ENCODE results near the gene CD44. TPM values are rescaled to one million over a fixed set of nuclear protein-coding genes. Genes with fewer than 3 reads are reported as not detected.

The CD44 gene
- total and polyA plus RNA-seq, 10 of the 15 experiments (the other 5 are each of a cell fraction or from before 2014, with no cell fraction given): 57.1 to 293 (median 120) TPM

DNA sequence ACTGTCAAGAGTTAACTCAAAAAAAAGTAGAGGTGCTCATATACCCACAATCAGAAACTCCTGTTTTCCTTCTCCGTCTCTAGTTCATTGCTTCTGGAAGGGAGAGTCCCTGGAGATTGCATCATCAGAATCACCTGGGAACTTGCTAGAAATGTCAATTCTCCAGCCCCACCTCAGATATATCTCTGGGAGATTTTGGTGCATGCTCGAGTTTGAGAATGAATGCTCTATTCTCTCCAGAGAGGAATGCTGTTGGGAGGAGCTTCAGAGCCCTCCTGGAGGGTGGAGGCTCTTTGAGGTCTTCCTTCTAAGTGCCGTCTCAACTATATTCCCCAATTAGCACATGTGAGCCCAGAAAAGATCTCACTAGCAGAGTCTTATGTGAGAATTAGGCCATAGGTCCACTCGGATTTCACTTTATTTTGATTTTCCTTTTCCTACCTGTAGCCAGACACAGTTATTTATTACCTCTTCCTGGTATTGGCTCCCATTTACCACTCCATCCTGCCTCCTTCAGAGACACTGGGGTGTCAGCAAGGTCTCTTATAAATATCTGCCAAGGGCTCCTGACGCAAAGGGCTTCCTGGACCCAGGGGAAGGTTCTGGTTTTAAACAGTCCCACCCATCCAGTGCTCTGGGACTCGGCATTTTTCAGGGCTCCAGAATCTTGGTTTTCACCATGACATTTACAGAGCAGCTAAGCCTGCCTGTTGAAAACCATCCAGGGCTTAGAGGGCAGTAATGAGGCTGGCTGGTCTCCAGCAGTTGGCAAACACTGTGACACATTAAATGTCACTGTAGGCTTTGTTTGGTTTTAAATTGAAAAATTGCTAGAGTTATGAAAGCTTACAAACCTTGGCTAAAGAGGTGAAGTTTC lies 136.2 kb downstream of the CD44 start (continued):
- TF ChIP-seq, protein P1, sequence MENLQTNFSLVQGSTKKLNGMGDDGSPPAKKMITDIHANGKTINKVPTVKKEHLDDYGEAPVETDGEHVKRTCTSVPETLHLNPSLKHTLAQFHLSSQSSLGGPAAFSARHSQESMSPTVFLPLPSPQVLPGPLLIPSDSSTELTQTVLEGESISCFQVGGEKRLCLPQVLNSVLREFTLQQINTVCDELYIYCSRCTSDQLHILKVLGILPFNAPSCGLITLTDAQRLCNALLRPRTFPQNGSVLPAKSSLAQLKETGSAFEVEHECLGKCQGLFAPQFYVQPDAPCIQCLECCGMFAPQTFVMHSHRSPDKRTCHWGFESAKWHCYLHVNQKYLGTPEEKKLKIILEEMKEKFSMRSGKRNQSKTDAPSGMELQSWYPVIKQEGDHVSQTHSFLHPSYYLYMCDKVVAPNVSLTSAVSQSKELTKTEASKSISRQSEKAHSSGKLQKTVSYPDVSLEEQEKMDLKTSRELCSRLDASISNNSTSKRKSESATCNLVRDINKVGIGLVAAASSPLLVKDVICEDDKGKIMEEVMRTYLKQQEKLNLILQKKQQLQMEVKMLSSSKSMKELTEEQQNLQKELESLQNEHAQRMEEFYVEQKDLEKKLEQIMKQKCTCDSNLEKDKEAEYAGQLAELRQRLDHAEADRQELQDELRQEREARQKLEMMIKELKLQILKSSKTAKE (IDR thresholded peaks at IDR 0.05; ENCODE audit: low read depth, poor library complexity, severe bottlenecking): no peak
- no peak for TF ChIP-seq CBX3 (IDR thresholded peaks at IDR 0.05; ENCODE audit: borderline replicate concordance, low read depth)
- no peak for TF ChIP-seq BACH1 (IDR thresholded peaks at IDR 0.05; ENCODE audit: borderline replicate concordance)
- no peak for TF ChIP-seq MXI1 (IDR thresholded peaks at IDR 0.05; ENCODE audit: low read depth, low read length)
- TF ChIP-seq ATF7 (IDR thresholded peaks at IDR 0.05; ENCODE audit: low read depth): no peak
- TF ChIP-seq SIX5 (IDR thresholded peaks at IDR 0.05; ENCODE audit: low read depth, low read length, severe bottlenecking): no peak
- no peak for TF ChIP-seq BRCA1 (IDR thresholded peaks at IDR 0.05; ENCODE audit: low read depth, low read length)
- no peak for TF ChIP-seq JUND (IDR thresholded peaks at IDR 0.05; ENCODE audit: low read depth, low read length)

DNA sequence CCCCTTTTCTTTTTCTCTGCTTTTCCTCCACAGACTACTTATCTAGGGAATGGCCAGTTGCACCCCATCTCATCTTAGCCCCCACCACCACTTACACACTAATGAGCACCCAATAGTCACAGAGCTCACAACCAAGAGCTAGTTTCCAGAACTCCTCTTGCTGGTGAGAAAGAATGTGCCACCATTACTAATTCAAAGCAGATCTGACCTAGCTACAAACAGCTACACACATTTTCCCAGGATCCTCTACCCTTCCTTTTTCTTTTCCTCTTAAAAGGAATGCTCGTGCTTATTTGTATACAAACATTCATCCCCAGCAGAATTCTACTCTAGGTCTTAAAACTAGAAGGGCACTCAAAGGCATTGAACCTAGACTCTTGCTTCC lies 136.8 kb downstream of the CD44 start:
- Histone ChIP-seq H3K9ac (ENCODE audit: control insufficient read depth, insufficient read depth, low read length) (no peak overlapping the region), H2AFZ (ENCODE audit: control insufficient read depth, low read depth, low read length) (no peak overlapping the region), H3K27me3 (replicated peaks in 1 of 2; ENCODE audit: control insufficient read depth in 2 of 2, insufficient read depth in 2 of 2, low read length in 1 of 2) (no peaks in the 10 kb centered on the region), H3K4me3 (no peak overlapping the region), H4K20me1 (ENCODE audit: control insufficient read depth, insufficient read depth) (no peaks in the 10 kb centered on the region), H3K27ac (ENCODE audit: control insufficient read depth, insufficient read depth) (no peak overlapping the region), H3K9me3 (replicated peaks; ENCODE audit: control insufficient read depth, insufficient read depth, low read length) (no peaks in the 10 kb centered on the region; the same call in 2 of the 3 replicates), H3K79me2 (ENCODE audit: control insufficient read depth, insufficient read depth, low read length) (no peaks in the 10 kb centered on the region), H3K36me3 (ENCODE audit: control insufficient read depth in 2 of 2, insufficient read depth in 2 of 2, low read length in 1 of 2) (no peaks in the 10 kb centered on the region), H3K4me1 (ENCODE audit: control insufficient read depth, insufficient read depth, low read length) (peaks cover 22% of the 10 kb centered on the region), H3K4me2 (ENCODE audit: control insufficient read depth, insufficient read depth) (no peak overlapping the region)
- RAD21 ChIA-PET (ENCODE audit: unreplicated experiment): interaction anchor here (0.7 to 1.1 kb wide), 3 partner anchors 17 to 262 kb away, joined by 3 read pairs; no protein-coding TSS in a partner anchor
- POLR2A ChIA-PET: no interaction called here
- intact Hi-C loops (cut with micrococcal nuclease; ENCODE audit: unreplicated experiment): no loop called here
- DNase-seq (ENCODE audit: low read depth, low spot score) (no peak), FAIRE-seq (no peak), ATAC-seq (no peak)
- BruUV-seq (replicated peaks): no TSS peak
- WGBS (ENCODE audit: insufficient coverage, insufficient replicate concordance, low lambda C conversion rate, missing lambda C conversion rate): 43% methylated on average over 1 of the region's 1 CpG
- SMC1A ChIA-PET (ENCODE audit: uncharacterized antibody, unreplicated experiment): interaction anchor here (0.7 to 4.9 kb wide), 7 partner anchors 15 to 69 kb away, joined by 3 to 23 read pairs (median 4); no protein-coding TSS in a partner anchor
- CTCF ChIA-PET: interaction anchor here (0.8 to 1.6 kb wide), 4 partner anchors 16 to 273 kb away, joined by 3 to 6 read pairs (median 3); no protein-coding TSS in a partner anchor
- in situ Hi-C loops (cut with MboI): no loop called here
- TF ChIP-seq ETV6 (conservative IDR thresholded peaks at IDR 0.05 in 1 of 2, IDR thresholded peaks at IDR 0.05 in 1 of 2; ENCODE audit: borderline replicate concordance in 1 of 2, low read depth in 1 of 2): no peak
- TF ChIP-seq, protein P2, sequence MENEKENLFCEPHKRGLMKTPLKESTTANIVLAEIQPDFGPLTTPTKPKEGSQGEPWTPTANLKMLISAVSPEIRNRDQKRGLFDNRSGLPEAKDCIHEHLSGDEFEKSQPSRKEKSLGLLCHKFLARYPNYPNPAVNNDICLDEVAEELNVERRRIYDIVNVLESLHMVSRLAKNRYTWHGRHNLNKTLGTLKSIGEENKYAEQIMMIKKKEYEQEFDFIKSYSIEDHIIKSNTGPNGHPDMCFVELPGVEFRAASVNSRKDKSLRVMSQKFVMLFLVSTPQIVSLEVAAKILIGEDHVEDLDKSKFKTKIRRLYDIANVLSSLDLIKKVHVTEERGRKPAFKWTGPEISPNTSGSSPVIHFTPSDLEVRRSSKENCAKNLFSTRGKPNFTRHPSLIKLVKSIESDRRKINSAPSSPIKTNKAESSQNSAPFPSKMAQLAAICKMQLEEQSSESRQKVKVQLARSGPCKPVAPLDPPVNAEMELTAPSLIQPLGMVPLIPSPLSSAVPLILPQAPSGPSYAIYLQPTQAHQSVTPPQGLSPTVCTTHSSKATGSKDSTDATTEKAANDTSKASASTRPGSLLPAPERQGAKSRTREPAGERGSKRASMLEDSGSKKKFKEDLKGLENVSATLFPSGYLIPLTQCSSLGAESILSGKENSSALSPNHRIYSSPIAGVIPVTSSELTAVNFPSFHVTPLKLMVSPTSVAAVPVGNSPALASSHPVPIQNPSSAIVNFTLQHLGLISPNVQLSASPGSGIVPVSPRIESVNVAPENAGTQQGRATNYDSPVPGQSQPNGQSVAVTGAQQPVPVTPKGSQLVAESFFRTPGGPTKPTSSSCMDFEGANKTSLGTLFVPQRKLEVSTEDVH (IDR thresholded peaks at IDR 0.05; ENCODE audit: low read depth, partially characterized antibody): no peak
- no peak for TF ChIP-seq SREBF1 (IDR thresholded peaks at IDR 0.05; ENCODE audit: low read length)
- TF ChIP-seq EP300 (IDR thresholded peaks at IDR 0.05; ENCODE audit: borderline replicate concordance in 1 of 2, control insufficient read depth in 1 of 2, low read depth in 2 of 2, low read length in 2 of 2): no peak
- TF ChIP-seq SP1 (IDR thresholded peaks at IDR 0.05; ENCODE audit: low read depth, low read length): no peak

Measured in GM12878 (cell line).